ENCODE results near the gene ANKRD35. TPM values are rescaled to one million over a fixed set of nuclear protein-coding genes. Genes with fewer than 3 reads are reported as not detected.

ANKRD35 gene
- polyA plus RNA-seq, 1 of the 3 experiments (the other 2 are of a cell fraction): 0.08 TPM

- ChIA-PET POLR2A (no interaction called here), CTCF (interaction anchor here (1.3 to 6.5 kb wide), 3 partner anchors 12 to 34 kb away, joined by 3 to 54 read pairs (median 37); partner anchors contain the start of gene NUDT17)
- Histone ChIP-seq H3K9me3 (no peaks in the 10 kb centered on the region), H3K9ac (no peak overlapping the region), H3K4me2 (no peak overlapping the region), H3K4me1 (ENCODE audit: control insufficient read depth in 1 of 2, insufficient read depth in 2 of 2, low read depth in 1 of 2, low read length in 1 of 2) (peaks cover 0 to 7% of the 10 kb centered on the region in 2 experiments; a peak in 3 of 4 replicates), H3K4me3 (ENCODE audit: low read depth in 2 of 2, low read length in 1 of 2) (no peak overlapping the region), H3K9me2 (no peaks in the 10 kb centered on the region), H3K36me3 (replicated peaks in 1 of 2; ENCODE audit: control insufficient read depth in 1 of 2, insufficient read depth in 2 of 2, low read length in 1 of 2) (no peaks in the 10 kb centered on the region), H3K27me3 (ENCODE audit: insufficient read depth) (no peaks in the 10 kb centered on the region), H3F3A (replicated peaks; ENCODE audit: insufficient read depth) (peaks cover 7% of the 10 kb centered on the region), H4K20me1 (ENCODE audit: insufficient read depth) (no peaks in the 10 kb centered on the region), H3K79me2 (ENCODE audit: insufficient read depth) (no peaks in the 10 kb centered on the region), H3K27ac (ENCODE audit: low read depth in 2 of 2, low read length in 1 of 2) (no peak overlapping the region), H2AFZ (ENCODE audit: low read depth) (no peak overlapping the region)
- WGBS (ENCODE audit: low lambda C conversion rate): 76% methylated on average over 5 of the region's 5 CpGs
- TF ChIP-seq, protein P1, sequence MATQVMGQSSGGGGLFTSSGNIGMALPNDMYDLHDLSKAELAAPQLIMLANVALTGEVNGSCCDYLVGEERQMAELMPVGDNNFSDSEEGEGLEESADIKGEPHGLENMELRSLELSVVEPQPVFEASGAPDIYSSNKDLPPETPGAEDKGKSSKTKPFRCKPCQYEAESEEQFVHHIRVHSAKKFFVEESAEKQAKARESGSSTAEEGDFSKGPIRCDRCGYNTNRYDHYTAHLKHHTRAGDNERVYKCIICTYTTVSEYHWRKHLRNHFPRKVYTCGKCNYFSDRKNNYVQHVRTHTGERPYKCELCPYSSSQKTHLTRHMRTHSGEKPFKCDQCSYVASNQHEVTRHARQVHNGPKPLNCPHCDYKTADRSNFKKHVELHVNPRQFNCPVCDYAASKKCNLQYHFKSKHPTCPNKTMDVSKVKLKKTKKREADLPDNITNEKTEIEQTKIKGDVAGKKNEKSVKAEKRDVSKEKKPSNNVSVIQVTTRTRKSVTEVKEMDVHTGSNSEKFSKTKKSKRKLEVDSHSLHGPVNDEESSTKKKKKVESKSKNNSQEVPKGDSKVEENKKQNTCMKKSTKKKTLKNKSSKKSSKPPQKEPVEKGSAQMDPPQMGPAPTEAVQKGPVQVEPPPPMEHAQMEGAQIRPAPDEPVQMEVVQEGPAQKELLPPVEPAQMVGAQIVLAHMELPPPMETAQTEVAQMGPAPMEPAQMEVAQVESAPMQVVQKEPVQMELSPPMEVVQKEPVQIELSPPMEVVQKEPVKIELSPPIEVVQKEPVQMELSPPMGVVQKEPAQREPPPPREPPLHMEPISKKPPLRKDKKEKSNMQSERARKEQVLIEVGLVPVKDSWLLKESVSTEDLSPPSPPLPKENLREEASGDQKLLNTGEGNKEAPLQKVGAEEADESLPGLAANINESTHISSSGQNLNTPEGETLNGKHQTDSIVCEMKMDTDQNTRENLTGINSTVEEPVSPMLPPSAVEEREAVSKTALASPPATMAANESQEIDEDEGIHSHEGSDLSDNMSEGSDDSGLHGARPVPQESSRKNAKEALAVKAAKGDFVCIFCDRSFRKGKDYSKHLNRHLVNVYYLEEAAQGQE (IDR thresholded peaks at IDR 0.05; ENCODE audit: low read depth, low read length): no peak
- TF ChIP-seq TEAD4 (IDR thresholded peaks at IDR 0.05; ENCODE audit: borderline replicate concordance, insufficient read depth) (no peak), GATA2 (CRISPR knock-in tag; IDR thresholded peaks at IDR 0.05) (no peak), RXRA (IDR thresholded peaks at IDR 0.05; ENCODE audit: borderline replicate concordance, low read depth) (no peak), CTCF (IDR thresholded peaks at IDR 0.05) (no peak), RAD21 (IDR thresholded peaks at IDR 0.05; ENCODE audit: low read length) (no peak), ELF1 (IDR thresholded peaks at IDR 0.05) (no peak)
- no peak for DNase-seq
Measured at GRCh38 chr1:145879775-145880174, 5.9 kb downstream of the ANKRD35 start.

GRCh38 chr1:145878724-145879123 is 6.9 kb downstream of the ANKRD35 start:
- H3K36me3 ChIP-seq (replicated peaks in 1 of 2; ENCODE audit: control insufficient read depth in 1 of 2, insufficient read depth in 2 of 2, low read length in 1 of 2): no peaks in the 10 kb centered on the region
- no peaks in the 10 kb centered on the region; a peak in 1 of 4 replicates for H3K4me1 ChIP-seq (ENCODE audit: control insufficient read depth in 1 of 2, insufficient read depth in 2 of 2, low read depth in 1 of 2, low read length in 1 of 2)
- CTCF ChIA-PET: interaction anchor here (4.6 to 6.5 kb wide), 2 partner anchors 13 to 33 kb away, joined by 37 to 54 read pairs; partner anchors contain the start of gene NUDT17
- no peak overlapping the region for H3K9ac ChIP-seq
- POLR2A ChIA-PET: interaction anchor here (0.7 kb wide), 1 partner anchor 49 kb away, joined by 4 read pairs; the partner anchor contains the start of gene RBM8A
- H4K20me1 ChIP-seq (ENCODE audit: insufficient read depth): no peaks in the 10 kb centered on the region
- no peaks in the 10 kb centered on the region for H3K9me2 ChIP-seq
- H3K4me2 ChIP-seq: no peak overlapping the region
- no peak for DNase-seq
- H3K4me3 ChIP-seq (ENCODE audit: low read depth in 2 of 2, low read length in 1 of 2): no peak overlapping the region
- H3K79me2 ChIP-seq (ENCODE audit: insufficient read depth): no peaks in the 10 kb centered on the region
- no peak overlapping the region for H3K27ac ChIP-seq (ENCODE audit: low read depth in 2 of 2, low read length in 1 of 2)
- TF ChIP-seq JUND (IDR thresholded peaks at IDR 0.05) (no peak), RXRA (IDR thresholded peaks at IDR 0.05; ENCODE audit: borderline replicate concordance, low read depth) (no peak), NRF1 (IDR thresholded peaks at IDR 0.05; ENCODE audit: low read depth, low read length) (no peak), TCF12 (IDR thresholded peaks at IDR 0.05) (no peak), FOXJ3 (CRISPR knock-in tag; IDR thresholded peaks at IDR 0.05) (no peak), NFIC (IDR thresholded peaks at IDR 0.05; ENCODE audit: borderline replicate concordance) (no peak), POLR2AphosphoS5 (IDR thresholded peaks at IDR 0.05; ENCODE audit: low read depth, low read length) (no peak), FOSL2 (IDR thresholded peaks at IDR 0.05; ENCODE audit: borderline replicate concordance, low read depth) (no peak), EP300 (IDR thresholded peaks at IDR 0.05; ENCODE audit: borderline replicate concordance in 1 of 2, low read depth in 1 of 2, low read length in 1 of 2) (no peak), GATA2 (CRISPR knock-in tag; IDR thresholded peaks at IDR 0.05) (no peak), EZH2phosphoT487 (IDR thresholded peaks at IDR 0.05; ENCODE audit: borderline replicate concordance, low read depth) (no peak)
- H2AFZ ChIP-seq (ENCODE audit: low read depth): no peak overlapping the region
- no peaks in the 10 kb centered on the region for H3K9me3 ChIP-seq
- H3F3A ChIP-seq (replicated peaks; ENCODE audit: insufficient read depth): no peaks in the 10 kb centered on the region
- no peaks in the 10 kb centered on the region for H3K27me3 ChIP-seq (ENCODE audit: insufficient read depth)
- 96% methylated on average over 2 of the region's 2 CpGs for WGBS (ENCODE audit: low lambda C conversion rate)
